Neural crest cell (in vitro differentiated cells): ENCODE measurements around the gene MTCH1. TPM values are rescaled to one million over a fixed set of nuclear protein-coding genes. Genes with fewer than 3 reads are reported as not detected.
A peak's percentile ranks its signal among the peaks of the same experiment; 100 is the strongest.

ENCODE experiments used
- DNase-seq: peaks from one replicate; pipeline ENCODE4 v3.0.0; 2021; ENCODE audit warnings: low read depth, mixed read lengths, low spot score
- H3K27ac Mint-ChIP-seq: one replicate; pipeline ENCODE4 v1.8.0; 2021; ENCODE audit warnings: mild to moderate bottlenecking, mixed read lengths; ENCODE audit not compliant: unreplicated experiment
- H3K27me3 Mint-ChIP-seq: 2 replicates; pipeline ENCODE4 v1.8.0; 2021; ENCODE audit warnings: low read depth, mild to moderate bottlenecking, mixed read lengths
- H3K36me3 Mint-ChIP-seq: 2 replicates; pipeline ENCODE4 v1.8.0; 2021; ENCODE audit warnings: low read depth, mild to moderate bottlenecking, mixed read lengths
- H3K4me1 Mint-ChIP-seq: 2 replicates; pipeline ENCODE4 v1.8.0; 2021; ENCODE audit warnings: mixed read lengths
- H3K4me3 Mint-ChIP-seq: one replicate; pipeline ENCODE4 v1.8.0; 2021; ENCODE audit warnings: mild to moderate bottlenecking, mixed read lengths
- H3K9me3 Mint-ChIP-seq: 2 replicates; pipeline ENCODE4 v1.8.0; 2021; ENCODE audit warnings: mixed read lengths
- CTCF ChIP-seq: fragments of 200-600 bp; sonication (generic); conservative IDR thresholded peaks from 2 replicates; pipeline ENCODE4 v1.5.0; 2021; ENCODE audit warnings: antibody characterized with exemption, mild to moderate bottlenecking
- total RNA-seq: library from RNA; stranded (reverse); gene quantifications from 2 replicates; pipeline ENCODE4 v1.2.1, GENCODE V29; 2021

Gene MTCH1
- total RNA-seq, 1 donor from 2014 or later, result 193 TPM

DNA sequence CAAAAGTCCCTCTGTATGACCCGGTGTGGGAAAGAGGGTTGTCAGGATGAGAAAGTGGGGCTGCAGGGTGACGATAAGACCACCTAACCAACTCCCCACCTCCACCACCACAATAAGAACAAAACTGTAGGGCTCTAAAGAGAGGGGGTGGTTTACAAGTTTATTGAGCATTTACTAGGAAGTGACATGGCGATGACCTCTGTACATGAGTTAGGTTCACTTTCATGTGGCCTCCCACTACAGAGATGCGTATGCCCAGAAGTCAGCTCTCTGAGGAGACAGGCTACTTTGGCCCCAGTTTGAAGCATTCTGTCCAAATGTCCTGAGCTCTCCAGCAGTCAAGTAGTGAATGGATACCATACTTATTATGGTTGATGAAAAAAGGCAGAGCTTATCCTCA lies 60.2 kb downstream of the MTCH1 start:
- Mint-ChIP-seq H3K27ac (no peak overlapping the region), H3K4me3 (no peak overlapping the region), H3K27me3 (no peaks in the 10 kb centered on the region), H3K4me1 (no peaks in the 10 kb centered on the region), H3K36me3 (no peaks in the 10 kb centered on the region), H3K9me3 (no peaks in the 10 kb centered on the region)
- DNase-seq, result no peak
- no peak for TF ChIP-seq CTCF

DNA sequence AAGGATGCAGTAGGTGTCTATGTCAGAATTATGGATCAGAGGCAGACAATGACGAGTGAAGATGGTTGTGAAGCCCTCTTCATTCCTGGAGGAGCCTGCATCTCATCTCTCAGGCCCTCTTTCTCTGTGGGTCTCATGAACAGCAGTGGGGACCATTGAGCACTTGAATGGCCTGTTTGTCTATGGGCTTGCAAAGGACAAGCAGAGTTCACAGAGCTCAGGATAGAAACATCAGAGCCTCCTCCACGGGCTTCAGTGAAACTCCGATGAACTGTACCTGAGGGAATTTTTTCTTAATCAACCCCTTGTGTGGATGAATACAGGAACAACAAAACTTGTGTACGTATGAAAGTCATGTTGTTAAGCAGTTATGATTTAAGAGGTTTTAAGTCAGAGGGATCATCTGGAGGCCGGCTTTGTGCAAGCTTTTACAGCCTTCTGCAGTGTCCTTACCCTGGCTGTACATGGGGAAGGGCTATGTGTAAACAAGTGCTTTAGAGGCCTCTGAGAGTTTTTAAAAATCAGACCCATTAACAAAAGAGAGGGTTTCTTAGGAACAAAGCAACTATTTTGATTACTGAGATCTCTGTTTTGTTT lies 61.1 kb downstream of the MTCH1 start:
- H3K27ac Mint-ChIP-seq, result no peak overlapping the region
- no peak for TF ChIP-seq CTCF
- H3K27me3 Mint-ChIP-seq, result no peaks in the 10 kb centered on the region
- H3K4me1 Mint-ChIP-seq, result no peaks in the 10 kb centered on the region
- H3K4me3 Mint-ChIP-seq, result no peak overlapping the region
- DNase-seq, result no peak
- no peaks in the 10 kb centered on the region for H3K36me3 Mint-ChIP-seq
- H3K9me3 Mint-ChIP-seq, result no peaks in the 10 kb centered on the region

DNA sequence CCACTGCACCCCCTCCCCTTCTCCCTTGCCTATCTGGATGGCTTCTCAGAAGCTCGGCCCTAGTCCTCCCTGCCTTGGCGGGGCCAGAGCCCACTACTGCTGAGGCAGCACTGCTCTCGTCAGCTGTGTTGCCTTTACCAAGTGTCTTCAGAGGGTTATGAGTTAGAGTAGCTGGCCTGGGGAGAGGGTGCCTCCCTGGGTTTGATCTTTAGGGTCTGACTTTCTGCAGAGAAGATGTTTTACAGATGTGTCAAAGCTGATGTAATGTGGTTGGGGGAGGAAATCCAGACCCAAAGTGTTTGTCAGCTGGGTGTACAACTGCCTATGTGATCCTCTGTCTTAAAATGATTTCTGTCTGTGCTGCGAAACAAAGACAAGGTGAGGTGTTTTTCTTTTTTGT lies 61.9 kb downstream of the MTCH1 start:
- no peak overlapping the region for H3K4me3 Mint-ChIP-seq
- TF ChIP-seq CTCF, result no peak
- peak overlapping the region; percentile 79 for H3K27ac Mint-ChIP-seq
- no peaks in the 10 kb centered on the region for H3K9me3 Mint-ChIP-seq
- H3K27me3 Mint-ChIP-seq, result no peaks in the 10 kb centered on the region
- no peak for DNase-seq
- H3K36me3 Mint-ChIP-seq, result peaks cover 2% of the 10 kb centered on the region
- no peaks in the 10 kb centered on the region for H3K4me1 Mint-ChIP-seq

DNA sequence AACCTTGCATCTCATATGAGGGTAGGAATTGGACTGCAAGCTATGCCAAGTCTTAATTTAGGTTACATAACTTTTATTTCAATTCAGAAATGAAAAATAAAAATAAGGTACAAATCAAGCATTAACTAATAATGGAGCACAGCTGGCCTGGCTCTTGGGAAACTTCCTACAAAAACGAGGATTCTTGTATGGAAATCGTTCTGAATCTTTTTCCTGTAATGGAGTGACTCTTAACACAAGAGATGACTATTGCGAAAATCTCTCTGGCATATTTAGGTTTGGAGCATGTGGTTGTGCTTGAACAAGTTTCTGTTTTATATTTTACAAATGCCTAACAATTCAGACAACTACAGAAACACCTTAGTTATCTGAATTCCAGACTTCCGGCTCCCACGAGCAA lies 65.5 kb downstream of the MTCH1 start:
- no peaks in the 10 kb centered on the region for H3K9me3 Mint-ChIP-seq
- peaks cover 2% of the 10 kb centered on the region for H3K36me3 Mint-ChIP-seq
- H3K4me3 Mint-ChIP-seq, result no peak overlapping the region

GRCh38 chr6:36920049-36920448 lies 65.9 kb downstream of the MTCH1 start:
- Mint-ChIP-seq H3K9me3 (no peaks in the 10 kb centered on the region), H3K4me1 (no peaks in the 10 kb centered on the region), H3K27me3 (no peaks in the 10 kb centered on the region), H3K4me3 (no peak overlapping the region), H3K36me3 (peaks cover 2% of the 10 kb centered on the region), H3K27ac (no peak overlapping the region)
- TF ChIP-seq CTCF, result no peak
- no peak for DNase-seq

More for the DNA sequence above, 65.5 kb downstream of the MTCH1 start:
- H3K27ac Mint-ChIP-seq, result no peak overlapping the region
- DNase-seq, result no peak
- no peaks in the 10 kb centered on the region for H3K4me1 Mint-ChIP-seq
- H3K27me3 Mint-ChIP-seq, result no peaks in the 10 kb centered on the region
- no peak for TF ChIP-seq CTCF

Other genes with a start within 250 kb of the MTCH1 start
- 0.54 and 1.0 TPM in 2 replicates for gene CPNE5, start 146.8 kb downstream of the MTCH1 start, total RNA-seq
- gene PPIL1, start 111.4 kb downstream of the MTCH1 start, total RNA-seq, result 82.8 and 84.9 TPM in 2 replicates
- gene C6orf89, start 100.2 kb downstream of the MTCH1 start, total RNA-seq, result 29.0 and 32.3 TPM in 2 replicates
- gene PI16, start 31.5 kb downstream of the MTCH1 start, total RNA-seq, result not detected in 2 replicates
- not detected in 2 replicates for gene FGD2, start 19.5 kb upstream of the MTCH1 start, total RNA-seq
- 8.6 and 9.1 TPM in 2 replicates for gene PIM1, start 184.0 kb upstream of the MTCH1 start, total RNA-seq